Aorta (tissue), 5 donors: ENCODE results near the gene MYDGF. TPM values are rescaled to one million over a fixed set of nuclear protein-coding genes. Genes with fewer than 3 reads are reported as not detected.

Source experiments
- ATAC-seq: fragments of 200-7000 bp; cut with Tn5 transposase; one replicate; pipeline ENCODE4 v1.9.1; 2022; ENCODE audit warnings: moderate library complexity; ENCODE audit not compliant: low FRiP score
- DNase-seq, 2 donors: peaks; one replicate each; pipeline ENCODE4 v3.0.0-alpha.2; 2020
- H3K27ac ChIP-seq, 2 donors: one replicate each; pipeline ENCODE4 v1.5.1; 2013; ENCODE audit warnings: low read length in 2 of 2, mild to moderate bottlenecking in 2 of 2, moderate library complexity in 2 of 2, control low read depth in 1 of 2, inconsistent platforms in 1 of 2, low read depth in 1 of 2
- H3K27me3 ChIP-seq, 2 donors: one replicate each; pipeline ENCODE4 v1.6.1; 2013; ENCODE audit warnings: control low read depth in 1 of 2, low read length in 1 of 2, mild to moderate bottlenecking in 1 of 2, moderate library complexity in 1 of 2; ENCODE audit not compliant: insufficient read depth in 2 of 2, control insufficient read depth in 1 of 2
- H3K36me3 ChIP-seq, 2 donors: one replicate each; pipeline ENCODE4 v1.6.1; 2013; ENCODE audit warnings: control low read depth in 1 of 2, low read length in 1 of 2, mild to moderate bottlenecking in 1 of 2; ENCODE audit not compliant: insufficient read depth in 2 of 2, control insufficient read depth in 1 of 2
- H3K4me1 ChIP-seq, 2 donors: one replicate each; pipeline ENCODE4 v1.6.1; 2013; ENCODE audit warnings: low read length in 2 of 2, control low read depth in 1 of 2, mild to moderate bottlenecking in 1 of 2, moderate library complexity in 1 of 2; ENCODE audit not compliant: insufficient read depth in 2 of 2, control insufficient read depth in 1 of 2
- H3K4me3 ChIP-seq, 2 donors: one replicate each; pipeline ENCODE4 v1.5.1; 2013; ENCODE audit warnings: low read length in 2 of 2, control low read depth in 1 of 2, mild to moderate bottlenecking in 1 of 2
- H3K9me3 ChIP-seq: one replicate; pipeline ENCODE4 v1.6.1; 2013; ENCODE audit warnings: mild to moderate bottlenecking, low read length; ENCODE audit not compliant: control insufficient read depth
- WGBS, 2 donors: extraction: QIAGEN DNeasy Blood & Tissue Kit; methylation state at CpG; one replicate each; pipeline ENCODE4 v1.1.7; 2013; 5-methylcytosine and 5-hydroxymethylcytosine counted together
- intact Hi-C, 2 donors: fragments of 100-400 bp; cut with DNase I; formaldehyde crosslinking; loops; one replicate each; pipeline versions ENCODE4 v1.14.2 to v1.15.0; 2022
- polyA plus RNA-seq, 2 donors: library from polyadenylated mRNA; stranded (reverse); fragments of 200-250 nt; gene quantifications; one replicate each; pipeline ENCODE4 v1.2.3, GENCODE V29; 2013
- total RNA-seq, 2 donors: library from RNA; stranded (reverse); fragmentation: NEBNext Ultra II Directional; extraction: Animal tissue kit (Norgen Biotek cat#: 25700); gene quantifications; one replicate each; pipeline ENCODE4 v1.2.1, GENCODE V29; 2021
- donor health status: healthy with polysubstance abuse.
- donor health status: Bipolar disorder and iron deficiency.
- donor health status: DM: no; HTN: no; CAD: no.
- donor health status: DM: no; HTN: no; CAD: no.
- donor health status: DM: yes; HTN: yes; CAD: no.

The MYDGF gene
- total and polyA plus RNA-seq, 4 donors, result 59.4 to 117 (median 68.9) TPM

DNA sequence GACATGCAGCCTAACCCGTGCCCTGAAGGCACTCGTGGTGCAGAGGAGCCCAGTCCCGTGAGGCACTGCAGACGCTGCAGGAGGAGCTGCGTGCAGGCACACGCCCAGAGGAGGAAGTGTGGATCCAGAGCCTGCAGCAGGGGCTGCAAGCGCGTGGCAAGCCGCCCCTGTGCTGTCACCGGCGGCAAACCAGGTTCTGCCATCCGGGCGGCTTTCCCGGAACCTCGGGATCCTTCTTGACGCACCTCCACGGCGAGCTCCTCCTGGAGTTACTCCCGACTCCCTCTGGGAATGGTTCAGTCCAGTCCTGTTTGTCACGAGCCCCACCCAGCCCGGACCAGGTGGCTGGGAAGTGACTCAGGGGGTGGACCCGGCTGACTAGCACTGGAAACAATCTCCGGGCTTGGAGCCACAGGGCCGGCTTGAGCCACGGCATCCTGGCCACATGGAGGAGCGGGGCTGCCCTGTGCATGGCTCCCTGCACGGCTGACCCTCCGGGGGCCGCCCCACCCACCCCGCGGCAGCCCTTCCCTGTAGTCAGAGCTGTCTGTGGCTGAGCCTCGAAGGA, 43.3 kb upstream of the MYDGF start:
- 70 to 73% methylated on average over 32 of the region's 32 CpGs for WGBS, 2 donors
- peak; percentile 86 to 87 for DNase-seq
- Histone ChIP-seq H3K36me3 (peaks cover 3 to 4% of the 10 kb centered on the region in 2 donors), H3K9me3 (no peaks in the 10 kb centered on the region), H3K27me3 (no peaks in the 10 kb centered on the region), H3K4me1 (no peaks in the 10 kb centered on the region), H3K27ac (no peak overlapping the region), H3K4me3 (no peak overlapping the region)
- intact Hi-C loops, result no loop called here
- ATAC-seq, result peak; percentile 81

DNA sequence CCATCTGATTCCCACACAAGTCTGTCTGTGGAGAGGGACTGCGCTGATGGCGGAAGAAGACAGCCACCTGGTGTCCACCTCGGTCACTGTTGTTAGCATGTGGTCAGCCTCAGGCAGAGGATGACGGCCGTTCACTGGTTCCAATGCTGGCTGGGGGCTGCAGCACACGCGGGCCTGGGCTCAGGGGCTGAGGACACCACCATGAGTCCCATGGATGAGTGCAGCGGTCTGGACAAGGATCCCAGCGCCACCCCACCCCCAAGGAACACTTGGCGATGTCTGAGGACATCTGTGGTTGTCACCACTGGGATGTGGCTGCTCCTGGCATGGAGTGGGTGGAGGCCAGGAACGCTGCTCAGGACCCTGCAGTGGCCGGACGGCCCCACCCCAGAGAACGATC, 42.6 kb upstream of the MYDGF start:
- DNase-seq, result no peak
- Histone ChIP-seq H3K27me3 (no peaks in the 10 kb centered on the region), H3K36me3 (peaks cover 3 to 4% of the 10 kb centered on the region in 2 donors), H3K9me3 (no peaks in the 10 kb centered on the region), H3K27ac (no peak overlapping the region), H3K4me3 (no peak overlapping the region), H3K4me1 (no peaks in the 10 kb centered on the region)
- peak; percentile 16 for ATAC-seq
- intact Hi-C loops, result no loop called here
- 94 to 95% methylated on average over 14 of the region's 14 CpGs for WGBS, 2 donors

DNA sequence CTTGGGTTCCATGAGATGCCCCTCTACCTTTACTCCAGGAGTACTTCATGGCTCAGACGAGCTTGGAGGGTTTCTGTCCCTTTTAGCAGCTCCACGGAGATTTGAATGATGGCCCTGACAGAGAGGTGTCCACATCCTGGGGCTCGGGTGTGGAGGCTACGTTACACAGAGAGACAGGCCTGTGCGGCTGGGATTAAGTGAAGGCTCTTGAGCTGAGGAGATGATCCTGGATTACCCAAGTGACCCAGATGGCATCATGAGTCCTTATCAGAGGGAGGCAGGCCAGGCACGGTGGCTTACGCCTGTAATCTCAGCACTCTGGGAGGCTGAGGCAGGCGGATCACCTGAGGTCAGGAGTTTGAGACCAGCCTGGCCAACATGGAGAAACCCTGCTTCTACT, 41.1 kb upstream of the MYDGF start:
- Histone ChIP-seq H3K4me1 (no peaks in the 10 kb centered on the region), H3K27ac (no peak overlapping the region), H3K4me3 (no peak overlapping the region), H3K27me3 (no peaks in the 10 kb centered on the region), H3K36me3 (peaks cover 3 to 4% of the 10 kb centered on the region in 2 donors), H3K9me3 (no peaks in the 10 kb centered on the region)
- 88 to 90% methylated on average over 8 of the region's 8 CpGs for WGBS, 2 donors
- ATAC-seq (no peak), DNase-seq (no peak)
- intact Hi-C loops, result no loop called here

DNA sequence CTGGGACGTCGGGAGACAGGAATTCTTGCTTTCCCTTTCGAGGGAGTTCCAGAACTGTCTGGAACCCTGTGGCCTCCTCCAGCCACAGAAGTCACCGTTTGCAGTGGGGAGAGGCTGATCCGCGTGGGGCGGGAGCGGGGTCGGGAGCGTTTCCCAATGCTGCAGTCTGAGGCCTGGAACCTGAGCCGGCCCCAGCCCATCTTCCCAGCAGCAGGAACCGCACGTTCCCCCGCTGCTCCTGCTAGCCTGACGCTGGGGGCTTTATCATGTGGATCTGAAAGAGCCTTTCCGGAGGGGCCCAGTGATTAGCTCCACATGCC, 40.1 kb upstream of the MYDGF start:
- peak overlapping the region in 1 of 2 donors; percentile 48 for H3K27ac ChIP-seq
- ATAC-seq (no peak), DNase-seq (no peak)
- H3K4me1 ChIP-seq, result no peaks in the 10 kb centered on the region
- intact Hi-C loops, result no loop called here
- no peak overlapping the region for H3K4me3 ChIP-seq
- H3K9me3 ChIP-seq, result no peaks in the 10 kb centered on the region
- no peaks in the 10 kb centered on the region for H3K27me3 ChIP-seq
- WGBS, 2 donors, result 70 to 79% methylated on average over 16 of the region's 16 CpGs
- peaks cover 3 to 4% of the 10 kb centered on the region in 2 donors for H3K36me3 ChIP-seq

DNA sequence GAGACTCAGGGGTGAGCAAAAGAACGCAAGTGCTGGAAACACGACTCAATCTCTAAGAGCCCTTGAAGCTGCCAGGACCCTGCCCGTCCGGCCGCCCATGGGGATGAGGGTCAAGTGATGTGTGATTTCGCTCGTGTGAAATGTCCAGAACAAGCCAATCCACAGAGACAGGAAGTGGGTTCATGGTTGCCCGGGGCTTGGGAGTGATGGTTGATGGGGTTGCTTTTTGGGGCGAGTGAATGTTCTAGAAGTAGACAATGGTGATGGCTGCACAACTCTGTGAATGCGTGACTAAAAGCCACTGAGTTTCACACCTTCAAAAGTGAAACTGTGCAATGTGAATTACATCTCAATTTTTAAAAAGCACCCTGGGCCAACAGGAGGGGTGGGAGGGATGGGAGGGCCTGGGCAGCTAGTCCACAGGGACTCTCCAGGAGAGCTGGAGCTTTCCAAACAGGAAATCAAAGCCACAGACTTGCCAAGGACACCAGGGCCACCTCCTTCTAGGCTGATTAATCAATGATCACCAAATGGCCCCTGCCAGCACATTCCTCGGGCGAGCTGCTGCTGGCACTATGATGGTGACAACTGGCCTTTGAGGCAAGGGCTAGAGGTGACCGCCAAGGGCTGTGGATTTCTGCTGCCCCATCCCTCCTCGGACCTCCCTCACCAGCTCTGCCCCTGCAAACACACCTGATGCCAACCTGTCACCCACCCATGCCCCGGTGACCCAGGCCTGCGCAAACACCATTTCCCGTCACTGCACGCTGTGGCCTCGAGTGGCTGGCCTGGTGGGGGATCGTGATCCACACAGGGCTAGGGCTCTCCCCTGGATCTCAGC, 39.5 kb upstream of the MYDGF start:
- Histone ChIP-seq H3K9me3 (no peaks in the 10 kb centered on the region), H3K4me3 (no peak overlapping the region)

DNA sequence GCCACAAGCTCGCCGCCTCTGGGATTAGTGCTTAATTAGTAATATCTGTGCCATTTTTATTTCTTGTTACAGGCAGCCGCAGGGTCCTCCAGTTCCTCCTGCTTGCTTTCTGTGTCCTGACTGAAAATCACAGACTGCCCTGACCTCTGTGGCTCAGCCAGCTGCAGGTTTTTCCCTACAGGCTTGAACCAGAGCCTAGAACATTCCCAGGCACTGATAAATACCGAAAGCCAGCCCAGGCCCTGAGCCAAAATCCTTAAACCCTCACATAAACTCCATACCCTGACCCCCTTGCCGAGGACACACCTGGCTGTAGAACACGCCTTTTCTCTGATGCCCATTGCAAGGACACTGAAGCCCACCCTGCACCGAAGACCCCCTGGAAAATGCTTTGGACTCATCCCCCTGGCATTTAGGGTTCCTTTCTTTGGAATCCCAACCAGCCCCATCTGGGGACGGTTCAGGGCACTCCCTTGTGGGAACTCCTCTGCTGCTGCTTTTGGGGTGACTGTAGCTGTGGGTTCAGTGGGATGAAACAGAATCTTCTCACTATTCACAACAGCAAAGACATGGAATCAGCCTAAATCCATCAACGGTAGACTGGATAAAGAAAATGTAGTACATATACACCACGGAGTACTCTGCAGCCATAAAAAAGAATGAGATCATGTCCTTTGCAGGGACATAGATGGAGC, 38.0 kb upstream of the MYDGF start:
- Histone ChIP-seq H3K4me1 (no peaks in the 10 kb centered on the region), H3K9me3 (no peaks in the 10 kb centered on the region), H3K4me3 (no peak overlapping the region), H3K36me3 (peaks cover 0 to 4% of the 10 kb centered on the region in 2 donors), H3K27ac (peak overlapping the region; percentile 36 to 76), H3K27me3 (no peaks in the 10 kb centered on the region)
- ATAC-seq, result peak; percentile 16
- WGBS, 2 donors, result 36 to 39% methylated on average over 10 of the region's 10 CpGs
- intact Hi-C loops, result no loop called here
- DNase-seq, result no peak

More for the DNA sequence above, 39.5 kb upstream of the MYDGF start:
- no peak for ATAC-seq
- 47 to 55% methylated on average over 20 of the region's 20 CpGs for WGBS, 2 donors
- DNase-seq, result no peak
- peaks cover 3 to 4% of the 10 kb centered on the region in 2 donors for H3K36me3 ChIP-seq
- intact Hi-C loops, result no loop called here
- peak overlapping the region in 1 of 2 donors; percentile 48 for H3K27ac ChIP-seq
- H3K4me1 ChIP-seq, result no peaks in the 10 kb centered on the region
- no peaks in the 10 kb centered on the region for H3K27me3 ChIP-seq

DNA sequence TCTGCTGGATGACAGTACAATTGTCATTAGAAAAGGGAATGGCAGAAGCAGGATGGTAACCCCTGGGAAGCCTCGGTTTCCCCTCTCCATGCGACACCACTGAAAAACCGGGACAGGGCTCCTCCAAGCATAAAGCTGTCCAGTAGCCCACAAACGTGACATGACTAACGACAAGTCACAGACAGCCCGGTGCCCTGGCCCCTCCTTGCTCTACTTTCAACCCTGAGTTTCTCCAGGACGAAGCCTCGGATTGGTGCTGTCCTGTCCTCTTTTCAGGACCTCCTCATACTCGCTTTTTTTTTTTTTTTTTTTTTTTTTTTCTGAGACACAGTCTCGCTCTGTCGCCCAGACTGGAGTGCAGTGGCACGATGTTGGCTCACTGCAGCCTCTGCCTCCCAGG, 37.2 kb upstream of the MYDGF start:
- peaks cover 0 to 5% of the 10 kb centered on the region in 2 donors for H3K36me3 ChIP-seq
- intact Hi-C loops, result no loop called here
- no peak overlapping the region for H3K4me3 ChIP-seq
- no peaks in the 10 kb centered on the region for H3K27me3 ChIP-seq
- H3K27ac ChIP-seq, result peak overlapping the region in 1 of 2 donors; percentile 19
- no peaks in the 10 kb centered on the region for H3K9me3 ChIP-seq
- no peaks in the 10 kb centered on the region for H3K4me1 ChIP-seq
- DNase-seq (no peak), ATAC-seq (no peak)
- WGBS, 2 donors, result 67% methylated on average over 11 to 12 of the region's 12 CpGs

DNA sequence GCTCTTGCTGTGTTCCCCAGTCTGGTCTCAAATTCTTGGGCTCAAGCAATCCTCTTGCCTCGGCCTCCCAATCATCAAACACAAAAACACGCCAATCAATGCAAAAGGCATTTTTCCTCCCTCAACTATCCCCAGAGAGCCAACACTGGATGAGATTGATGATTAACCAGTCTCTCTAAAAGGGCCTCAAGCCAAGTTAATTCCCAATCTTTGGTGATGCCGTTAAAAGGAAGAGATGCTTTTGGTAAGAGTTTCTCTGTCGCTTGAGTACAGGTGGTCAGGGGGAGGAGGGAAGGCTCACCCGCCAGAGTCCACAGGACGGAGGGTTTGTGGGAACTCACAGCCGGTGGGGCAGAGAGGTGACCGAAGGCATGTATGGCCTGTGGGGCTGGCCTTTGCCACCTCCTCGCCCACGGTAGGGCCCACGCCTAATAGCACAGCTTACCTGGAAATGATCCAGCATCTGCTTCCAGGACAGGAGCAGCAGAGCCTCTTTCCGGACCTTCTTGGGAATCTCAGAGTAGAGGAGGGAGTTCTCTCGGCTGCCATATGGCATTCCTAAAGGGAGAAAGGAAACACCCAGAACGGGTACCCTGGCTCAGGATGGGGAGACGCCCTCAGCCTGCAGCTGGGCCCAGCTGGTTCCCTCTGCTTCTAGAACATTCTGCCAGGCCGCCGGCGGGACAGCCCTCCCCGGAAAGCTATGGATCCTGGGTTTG, 35.4 kb upstream of the MYDGF start:
- H3K9me3 ChIP-seq, result no peaks in the 10 kb centered on the region
- peak overlapping the region in 1 of 2 donors; percentile 20 for H3K27ac ChIP-seq
- H3K27me3 ChIP-seq, result no peaks in the 10 kb centered on the region
- H3K4me1 ChIP-seq, result no peaks in the 10 kb centered on the region
- intact Hi-C loops, result no loop called here
- no peak overlapping the region for H3K4me3 ChIP-seq
- WGBS, 2 donors, result 74 to 83% methylated on average over 19 of the region's 19 CpGs
- DNase-seq (no peak), ATAC-seq (no peak)
- H3K36me3 ChIP-seq, result peaks cover 0 to 6% of the 10 kb centered on the region in 2 donors
